ENCODE data around the gene TRAF7. TPM values are rescaled to one million over a fixed set of nuclear protein-coding genes. Genes with fewer than 3 reads are reported as not detected.

Gene TRAF7
- total RNA-seq, 4 donors from 2014 or later, result 36.3 to 70.1 (median 56.3) TPM

DNA sequence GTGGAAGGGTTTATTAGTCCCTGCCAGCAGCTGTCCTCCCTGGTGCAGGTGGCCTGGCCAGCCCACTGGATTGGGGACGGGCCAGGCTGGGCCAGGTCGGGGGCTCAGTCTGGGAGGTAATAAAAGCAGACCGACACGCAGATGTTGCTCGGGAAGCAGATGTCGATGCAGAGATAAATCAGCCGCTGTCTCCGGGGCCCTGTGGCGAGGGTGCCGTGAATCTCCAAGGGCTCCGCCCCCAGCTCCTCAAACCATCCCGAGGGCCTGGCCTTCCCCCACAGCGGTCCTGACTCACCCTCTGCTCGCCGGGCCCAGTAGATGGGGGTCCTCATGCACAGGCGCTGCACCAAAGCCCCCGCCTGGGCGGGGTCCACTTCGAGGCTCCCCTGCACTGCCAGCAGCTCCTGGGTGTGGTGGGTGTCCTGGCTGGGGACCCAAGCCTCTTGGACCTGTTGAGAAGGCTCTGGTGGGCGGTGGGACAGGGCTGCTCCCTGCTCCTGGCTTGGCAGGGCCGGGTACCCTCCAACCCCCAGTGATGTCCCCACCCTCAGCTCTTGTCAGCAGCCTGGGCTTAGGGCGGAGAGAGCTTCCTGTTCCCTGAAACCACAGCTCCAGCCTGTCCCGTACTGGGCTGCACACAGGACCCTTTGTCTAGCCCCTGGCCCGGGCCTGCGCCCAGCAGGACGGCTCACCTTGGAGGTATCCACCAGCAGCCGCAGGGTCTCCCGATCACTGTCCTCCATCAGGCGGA, 53.9 kb downstream of the TRAF7 start:
- Histone ChIP-seq H3K9me3 (no peaks in the 10 kb centered on the region), H3K4me3 (no peak overlapping the region), H3K27me3 (no peaks in the 10 kb centered on the region), H3K36me3 (peaks cover 0 to 45% of the 10 kb centered on the region in 2 donors), H3K4me1 (peaks cover 6 to 53% (median 28%) of the 10 kb centered on the region in 3 donors), H3K27ac (no peak overlapping the region)
- TF ChIP-seq, protein P1, sequence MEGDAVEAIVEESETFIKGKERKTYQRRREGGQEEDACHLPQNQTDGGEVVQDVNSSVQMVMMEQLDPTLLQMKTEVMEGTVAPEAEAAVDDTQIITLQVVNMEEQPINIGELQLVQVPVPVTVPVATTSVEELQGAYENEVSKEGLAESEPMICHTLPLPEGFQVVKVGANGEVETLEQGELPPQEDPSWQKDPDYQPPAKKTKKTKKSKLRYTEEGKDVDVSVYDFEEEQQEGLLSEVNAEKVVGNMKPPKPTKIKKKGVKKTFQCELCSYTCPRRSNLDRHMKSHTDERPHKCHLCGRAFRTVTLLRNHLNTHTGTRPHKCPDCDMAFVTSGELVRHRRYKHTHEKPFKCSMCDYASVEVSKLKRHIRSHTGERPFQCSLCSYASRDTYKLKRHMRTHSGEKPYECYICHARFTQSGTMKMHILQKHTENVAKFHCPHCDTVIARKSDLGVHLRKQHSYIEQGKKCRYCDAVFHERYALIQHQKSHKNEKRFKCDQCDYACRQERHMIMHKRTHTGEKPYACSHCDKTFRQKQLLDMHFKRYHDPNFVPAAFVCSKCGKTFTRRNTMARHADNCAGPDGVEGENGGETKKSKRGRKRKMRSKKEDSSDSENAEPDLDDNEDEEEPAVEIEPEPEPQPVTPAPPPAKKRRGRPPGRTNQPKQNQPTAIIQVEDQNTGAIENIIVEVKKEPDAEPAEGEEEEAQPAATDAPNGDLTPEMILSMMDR (IDR thresholded peaks at IDR 0.05), result no peak
- no peak for TF ChIP-seq EP300 (IDR thresholded peaks at IDR 0.05)
- no peak for TF ChIP-seq POLR2AphosphoS5 (IDR thresholded peaks at IDR 0.05)
- no peak for TF ChIP-seq POLR2A (IDR thresholded peaks at IDR 0.05)
- ATAC-seq, result no peak
- no CpG with 5 or more reads among the region's 29 CpGs for WGBS, 2 donors (ENCODE audit: low coverage in 1 of 2)

GRCh38 chr16:2210009-2210332, 54.4 kb downstream of the TRAF7 start:
- ATAC-seq, result no peak
- Histone ChIP-seq H3K9me3 (no peaks in the 10 kb centered on the region), H3K4me3 (no peak overlapping the region)

GRCh38 chr16:2210386-2211365, 55.1 kb downstream of the TRAF7 start, which contains the start of gene BRICD5:
Gene BRICD5, minus strand, starts transcription at chr16:2210863. Its CDS starts 30 bp downstream, at chr16:2210833.
- TF ChIP-seq, protein P1 (IDR thresholded peaks at IDR 0.05), result no peak
- TF ChIP-seq EP300 (IDR thresholded peaks at IDR 0.05), result no peak
- no peak for TF ChIP-seq POLR2A (IDR thresholded peaks at IDR 0.05)
- TF ChIP-seq POLR2AphosphoS5 (IDR thresholded peaks at IDR 0.05), result no peak
- Histone ChIP-seq H3K4me3 (no peak within 1 kb of the TSS), H3K27ac (no peak within 1 kb of the TSS), H3K36me3 (peaks cover 0 to 45% of the 10 kb centered on the region in 2 donors), H3K9me3 (no peaks in the 10 kb centered on the region), H3K4me1 (peaks cover 6 to 51% (median 24%) of the 10 kb centered on the region in 3 donors), H3K27me3 (no peaks in the 10 kb centered on the region)
- WGBS, 2 donors (ENCODE audit: low coverage in 1 of 2), result 65% methylated on average over 4 of the region's 24 CpGs; no CpG with 5 or more reads in 1 of the 2 donors
- no peak for ATAC-seq

More at GRCh38 chr16:2210009-2210332, 54.4 kb downstream of the TRAF7 start:
- no peaks in the 10 kb centered on the region for H3K27me3 ChIP-seq
- H3K4me1 ChIP-seq, result peaks cover 6 to 48% (median 24%) of the 10 kb centered on the region in 3 donors
- peaks cover 0 to 45% of the 10 kb centered on the region in 2 donors for H3K36me3 ChIP-seq
- WGBS, 2 donors (ENCODE audit: low coverage in 1 of 2), result no CpG with 5 or more reads among the region's 17 CpGs
- TF ChIP-seq POLR2AphosphoS5 (IDR thresholded peaks at IDR 0.05), result no peak
- TF ChIP-seq POLR2A (IDR thresholded peaks at IDR 0.05), result no peak
- TF ChIP-seq, protein P1 (IDR thresholded peaks at IDR 0.05), result no peak
- no peak for TF ChIP-seq EP300 (IDR thresholded peaks at IDR 0.05)
- H3K27ac ChIP-seq, result no peak overlapping the region

DNA sequence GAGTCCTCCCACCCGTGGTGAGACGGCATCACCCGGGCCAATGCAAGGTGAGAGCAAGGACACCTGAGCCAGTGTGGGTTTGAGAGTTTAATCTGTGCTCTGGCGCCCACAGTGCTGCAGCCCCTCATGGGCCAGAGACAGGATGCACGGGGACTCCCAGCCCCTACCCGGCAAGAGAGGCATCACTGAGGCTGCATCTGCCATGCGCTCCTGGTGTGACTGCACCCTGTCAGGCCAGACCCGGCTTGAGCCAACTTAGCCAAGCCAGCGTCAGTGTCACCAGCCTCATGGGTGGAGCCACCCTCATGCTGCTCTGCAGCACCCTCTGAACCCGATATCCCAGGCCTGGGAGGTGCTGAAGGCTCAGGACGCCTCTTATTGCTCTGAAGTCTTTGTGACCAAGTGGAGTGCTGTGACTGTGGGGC, 56.4 kb downstream of the TRAF7 start:
- H3K4me1 ChIP-seq, result peaks cover 6 to 41% (median 14%) of the 10 kb centered on the region in 3 donors
- H3K27ac ChIP-seq, result no peak overlapping the region
- WGBS, 2 donors (ENCODE audit: low coverage in 1 of 2), result 39 to 62% methylated on average over 2 to 3 of the region's 11 CpGs
- H3K36me3 ChIP-seq, result peaks cover 0 to 40% of the 10 kb centered on the region in 2 donors
- no peaks in the 10 kb centered on the region for H3K27me3 ChIP-seq
- H3K9me3 ChIP-seq, result no peaks in the 10 kb centered on the region
- TF ChIP-seq EP300 (IDR thresholded peaks at IDR 0.05), result no peak
- no peak for TF ChIP-seq POLR2AphosphoS5 (IDR thresholded peaks at IDR 0.05)
- TF ChIP-seq, protein P1 (IDR thresholded peaks at IDR 0.05), result no peak
- TF ChIP-seq POLR2A (IDR thresholded peaks at IDR 0.05), result no peak
- ATAC-seq, result no peak
- no peak overlapping the region for H3K4me3 ChIP-seq
